ENCODE measurements around the gene FLOT1. TPM values are rescaled to one million over a fixed set of nuclear protein-coding genes. Genes with fewer than 3 reads are reported as not detected.
"Not testable (repeated sequence)": the region's sequence is repeated elsewhere in the genome, so short reads cannot be mapped to it uniquely, and the experiment has no call there.

Gene FLOT1
- total and polyA plus RNA-seq, 3 donors from 2014 or later: 84.1 to 169 (median 88.1) TPM

- H3K9me3 ChIP-seq: no peaks in the 10 kb centered on the region
- H3K4me1 ChIP-seq: peaks cover 4% of the 10 kb centered on the region
- intact Hi-C loops (cut with DNase I; ENCODE audit: low total_unique reads): no loop called here
- TF ChIP-seq POLR2A (IDR thresholded peaks at IDR 0.05): no peak
- TF ChIP-seq, protein P1, sequence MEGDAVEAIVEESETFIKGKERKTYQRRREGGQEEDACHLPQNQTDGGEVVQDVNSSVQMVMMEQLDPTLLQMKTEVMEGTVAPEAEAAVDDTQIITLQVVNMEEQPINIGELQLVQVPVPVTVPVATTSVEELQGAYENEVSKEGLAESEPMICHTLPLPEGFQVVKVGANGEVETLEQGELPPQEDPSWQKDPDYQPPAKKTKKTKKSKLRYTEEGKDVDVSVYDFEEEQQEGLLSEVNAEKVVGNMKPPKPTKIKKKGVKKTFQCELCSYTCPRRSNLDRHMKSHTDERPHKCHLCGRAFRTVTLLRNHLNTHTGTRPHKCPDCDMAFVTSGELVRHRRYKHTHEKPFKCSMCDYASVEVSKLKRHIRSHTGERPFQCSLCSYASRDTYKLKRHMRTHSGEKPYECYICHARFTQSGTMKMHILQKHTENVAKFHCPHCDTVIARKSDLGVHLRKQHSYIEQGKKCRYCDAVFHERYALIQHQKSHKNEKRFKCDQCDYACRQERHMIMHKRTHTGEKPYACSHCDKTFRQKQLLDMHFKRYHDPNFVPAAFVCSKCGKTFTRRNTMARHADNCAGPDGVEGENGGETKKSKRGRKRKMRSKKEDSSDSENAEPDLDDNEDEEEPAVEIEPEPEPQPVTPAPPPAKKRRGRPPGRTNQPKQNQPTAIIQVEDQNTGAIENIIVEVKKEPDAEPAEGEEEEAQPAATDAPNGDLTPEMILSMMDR (IDR thresholded peaks at IDR 0.05): no peak
- H3K4me3 ChIP-seq: no peak overlapping the region
- DNase-seq: no peak
- no peak overlapping the region for H3K27ac ChIP-seq
- no peaks in the 10 kb centered on the region for H3K36me3 ChIP-seq (ENCODE audit: low read depth, missing control alignments)
- H3K27me3 ChIP-seq: no peaks in the 10 kb centered on the region
- WGBS, 2 donors: 82 to 93% methylated on average over 4 of the region's 4 CpGs
Measured at GRCh38 chr6:30761791-30762429, 19.4 kb upstream of the FLOT1 start.

- H3K9me3 ChIP-seq: no peaks in the 10 kb centered on the region
- H3K27ac ChIP-seq: no peak overlapping the region
- 68 to 70% methylated on average over 8 of the region's 8 CpGs for WGBS, 2 donors
- intact Hi-C loops (cut with DNase I; ENCODE audit: low total_unique reads): no loop called here
- TF ChIP-seq, protein P1 (IDR thresholded peaks at IDR 0.05): no peak
- TF ChIP-seq POLR2A (IDR thresholded peaks at IDR 0.05): no peak
- peaks cover 4% of the 10 kb centered on the region for H3K4me1 ChIP-seq
- no peaks in the 10 kb centered on the region for H3K27me3 ChIP-seq
- DNase-seq: no peak
- no peak overlapping the region for H3K4me3 ChIP-seq
- H3K36me3 ChIP-seq (ENCODE audit: low read depth, missing control alignments): no peaks in the 10 kb centered on the region
Measured at GRCh38 chr6:30760549-30760948, 18.1 kb upstream of the FLOT1 start.

DNA sequence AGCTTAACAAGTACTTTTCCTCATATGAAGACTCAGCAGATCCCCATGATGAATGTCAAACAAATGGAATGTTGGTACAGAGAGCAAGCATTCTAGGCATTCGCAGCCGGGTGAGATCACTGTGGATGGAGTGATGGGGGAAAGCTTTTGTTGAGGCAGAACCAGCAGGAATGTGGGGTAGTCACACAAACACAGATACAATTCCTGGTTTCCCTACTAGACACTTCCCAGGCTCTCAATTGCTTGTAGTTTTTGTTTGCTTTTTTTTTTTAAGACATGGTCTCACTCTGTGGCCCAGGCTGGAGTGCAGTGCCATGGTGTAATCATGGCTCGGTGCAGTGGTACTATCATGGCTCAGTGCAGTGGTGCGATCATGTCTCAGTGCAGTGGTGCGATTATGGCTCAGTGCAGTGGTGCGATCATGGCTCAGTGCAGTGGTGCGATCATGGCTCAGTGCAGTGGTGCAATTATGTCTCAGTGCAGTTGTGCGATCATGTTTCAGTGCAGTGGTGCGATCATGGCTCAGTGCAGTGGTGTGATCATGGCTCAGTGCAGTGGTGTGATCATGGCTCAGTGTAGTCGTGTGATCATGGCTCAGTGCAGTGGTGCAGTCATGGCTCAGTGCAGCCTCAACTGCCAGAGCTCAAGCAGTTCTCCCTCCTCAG is 17.2 kb upstream of the FLOT1 start:
- TF ChIP-seq, protein P1 (IDR thresholded peaks at IDR 0.05): no peak
- TF ChIP-seq POLR2A (IDR thresholded peaks at IDR 0.05): no peak
- no peaks in the 10 kb centered on the region for H3K27me3 ChIP-seq
- no peaks in the 10 kb centered on the region for H3K9me3 ChIP-seq
- intact Hi-C loops (cut with DNase I; ENCODE audit: low total_unique reads): no loop called here
- 91 to 92% methylated on average over 9 to 10 of the region's 10 CpGs for WGBS, 2 donors
- peaks cover 4% of the 10 kb centered on the region for H3K4me1 ChIP-seq
- H3K27ac ChIP-seq: no peak overlapping the region
- H3K36me3 ChIP-seq (ENCODE audit: low read depth, missing control alignments): no peaks in the 10 kb centered on the region
- no peak for DNase-seq
- H3K4me3 ChIP-seq: no peak overlapping the region

GRCh38 chr6:30757261-30757904 is 14.9 kb upstream of the FLOT1 start:
- intact Hi-C loops (cut with DNase I; ENCODE audit: low total_unique reads): no loop called here
- TF ChIP-seq POLR2A (IDR thresholded peaks at IDR 0.05): no peak
- TF ChIP-seq, protein P1 (IDR thresholded peaks at IDR 0.05): no peak
- DNase-seq: no peak
- Histone ChIP-seq H3K27me3 (no peaks in the 10 kb centered on the region), H3K4me3 (no peak overlapping the region), H3K4me1 (peaks cover 4% of the 10 kb centered on the region), H3K9me3 (no peaks in the 10 kb centered on the region), H3K36me3 (ENCODE audit: low read depth, missing control alignments) (no peaks in the 10 kb centered on the region), H3K27ac (no peak overlapping the region)
- 58 to 67% methylated on average over 1 of the region's 1 CpG for WGBS, 2 donors

DNA sequence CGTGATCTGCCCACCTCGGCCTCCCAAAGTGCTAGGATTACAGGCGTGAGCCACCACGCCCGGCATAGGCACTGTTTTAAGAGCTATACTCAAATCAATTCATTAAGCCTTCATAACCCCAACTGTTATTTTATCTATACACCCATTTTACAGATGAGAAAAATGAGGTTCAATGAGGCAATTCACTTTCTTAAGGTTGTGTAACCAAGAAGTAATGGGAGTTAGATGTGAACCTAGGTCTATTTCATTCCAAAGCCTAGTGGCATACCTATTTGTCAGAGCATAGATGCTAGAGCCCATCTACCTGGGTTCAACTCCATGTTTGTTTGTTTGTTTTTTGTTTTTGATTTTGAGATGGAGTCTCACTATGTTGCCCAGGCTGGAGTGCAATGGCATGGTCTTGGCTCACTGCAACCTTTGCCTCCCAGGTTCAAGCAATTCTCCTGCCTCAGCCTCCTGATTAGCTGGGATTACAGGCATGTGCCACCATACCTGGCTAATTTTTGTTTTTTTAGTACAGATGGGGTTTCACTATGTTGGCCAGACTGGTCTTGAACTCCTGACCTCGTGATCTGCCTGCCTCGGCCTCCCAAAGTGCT is 14.0 kb upstream of the FLOT1 start:
- H3K4me1 ChIP-seq: peaks cover 11% of the 10 kb centered on the region

More for the DNA sequence above, 14.0 kb upstream of the FLOT1 start:
- H3K27ac ChIP-seq; DNase-seq; H3K36me3 ChIP-seq (ENCODE audit: low read depth, missing control alignments); H3K9me3 ChIP-seq; H3K4me3 ChIP-seq; intact Hi-C loops (cut with DNase I; ENCODE audit: low total_unique reads); H3K27me3 ChIP-seq: not testable (repeated sequence)
- 92 to 93% methylated on average over 7 of the region's 7 CpGs for whole genome bisulfite sequencing, 2 donors
